HG03439 (cell line): ENCODE measurements around the gene NOL4L.
"Not testable (repeated sequence)": the region's sequence is repeated elsewhere in the genome, so short reads cannot be mapped to it uniquely, and the experiment has no call there.

Experiments
- ATAC-seq: cut with Tn5 transposase; IDR thresholded peaks from one replicate; pipeline ENCODE4 v1.9.1; 2021; ENCODE audit warnings: mild to moderate bottlenecking, moderate library complexity; ENCODE audit not compliant: unreplicated experiment

The NOL4L gene

GRCh38 chr20:32436142-32436861 is 148.8 kb downstream of the NOL4L start:
- ATAC-seq = no peak

- no peak for ATAC-seq
Observed at GRCh38 chr20:32435449-32436107, 149.6 kb downstream of the NOL4L start.

DNA sequence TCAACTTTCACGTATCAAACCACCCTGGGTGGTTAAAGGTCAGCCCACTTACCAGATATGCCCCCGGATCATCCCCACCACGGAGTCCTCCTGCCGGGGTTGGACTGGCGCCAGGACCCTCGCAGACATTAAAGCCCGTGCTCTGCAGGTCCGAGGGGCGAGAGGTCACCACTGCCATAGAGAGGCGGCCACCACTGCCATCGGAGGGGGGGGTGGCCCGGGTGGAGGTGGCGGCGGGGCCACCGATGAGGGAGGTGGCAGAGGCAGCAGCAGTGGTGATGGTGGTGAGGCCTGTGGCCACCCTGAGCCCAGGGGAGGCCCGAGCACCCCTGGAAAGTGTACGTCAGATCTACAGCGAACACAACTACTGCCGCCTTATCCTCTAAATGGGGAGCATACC is 150.7 kb downstream of the NOL4L start:
- ATAC-seq = no peak

DNA sequence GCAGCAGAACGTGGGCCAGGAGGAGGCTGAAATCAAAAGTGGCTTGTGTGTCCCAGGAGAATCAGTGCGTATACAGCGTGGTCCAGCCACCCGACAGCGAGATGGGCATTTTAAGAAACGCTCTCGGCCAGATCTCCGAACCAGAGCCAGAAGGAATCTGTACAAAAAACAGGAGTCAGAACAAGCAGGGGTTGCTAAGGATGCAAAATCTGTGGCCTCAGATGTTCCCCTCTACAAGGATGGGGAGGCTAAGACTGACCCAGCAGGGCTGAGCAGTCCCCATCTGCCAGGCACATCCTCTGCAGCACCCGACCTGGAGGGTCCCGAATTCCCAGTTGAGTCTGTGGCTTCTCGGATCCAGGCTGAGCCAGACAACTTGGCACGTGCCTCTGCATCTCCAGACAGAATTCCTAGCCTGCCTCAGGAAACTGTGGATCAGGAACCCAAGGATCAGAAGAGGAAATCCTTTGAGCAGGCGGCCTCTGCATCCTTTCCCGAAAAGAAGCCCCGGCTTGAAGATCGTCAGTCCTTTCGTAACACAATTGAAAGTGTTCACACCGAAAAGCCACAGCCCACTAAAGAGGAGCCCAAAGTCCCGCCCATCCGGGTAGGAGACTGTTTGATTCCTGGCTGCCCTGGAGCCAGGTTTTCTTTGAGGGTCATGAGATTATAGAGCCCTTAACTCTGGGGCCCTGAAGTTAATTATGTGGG is 151.7 kb downstream of the NOL4L start:
- no peak for ATAC-seq

- ATAC-seq = no peak
Observed at GRCh38 chr20:32432277-32432676, 152.9 kb downstream of the NOL4L start.

DNA sequence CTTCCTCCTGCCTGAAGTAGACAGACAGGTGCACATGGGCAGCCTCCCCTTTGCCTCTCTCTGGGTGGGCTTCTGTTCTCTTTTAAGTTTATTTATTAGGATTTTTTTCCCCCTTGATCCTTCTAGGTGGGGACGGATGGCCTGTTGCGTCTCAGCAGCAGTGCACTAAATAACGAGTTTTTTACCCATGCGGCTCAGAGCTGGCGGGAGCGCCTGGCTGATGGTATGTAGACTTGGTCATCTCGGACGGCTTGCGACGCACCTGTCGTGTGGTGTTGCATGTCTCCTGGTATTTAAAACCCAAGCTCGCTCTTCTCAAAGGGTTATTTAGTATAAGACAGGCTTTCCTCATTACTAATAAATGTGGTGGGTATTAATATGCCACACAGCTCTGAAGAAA is 153.7 kb downstream of the NOL4L start:
- ATAC-seq = no peak

DNA sequence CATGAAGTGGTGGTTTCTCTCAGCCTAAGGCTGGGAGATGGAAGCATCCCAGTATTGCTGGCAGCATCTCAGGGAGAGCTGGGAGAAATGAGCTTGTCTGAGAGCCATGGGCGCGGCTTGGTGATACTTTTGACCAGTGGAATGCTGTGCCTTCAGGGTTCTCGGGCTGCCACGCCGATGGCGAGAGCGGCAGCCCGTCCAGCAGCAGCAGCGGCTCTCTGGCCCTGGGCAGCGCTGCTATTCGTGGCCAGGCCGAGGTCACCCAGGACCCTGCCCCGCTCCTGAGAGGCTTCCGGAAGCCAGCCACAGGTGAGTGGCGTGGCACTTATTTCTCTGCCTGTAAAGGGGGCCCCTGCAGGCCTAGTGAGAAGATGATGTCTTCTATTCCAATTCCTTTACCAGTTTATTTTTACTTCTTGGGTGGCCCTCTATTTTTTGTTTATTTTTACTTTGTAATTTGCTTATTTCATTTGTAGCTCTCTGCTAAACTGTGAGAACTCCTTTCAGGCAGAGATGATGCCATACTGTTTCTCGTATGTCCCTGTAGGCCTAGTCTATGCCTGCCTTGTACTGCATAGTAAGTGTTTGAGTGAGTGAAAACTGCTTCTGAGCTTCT is 155.3 kb downstream of the NOL4L start:
- ATAC-seq = no peak

DNA sequence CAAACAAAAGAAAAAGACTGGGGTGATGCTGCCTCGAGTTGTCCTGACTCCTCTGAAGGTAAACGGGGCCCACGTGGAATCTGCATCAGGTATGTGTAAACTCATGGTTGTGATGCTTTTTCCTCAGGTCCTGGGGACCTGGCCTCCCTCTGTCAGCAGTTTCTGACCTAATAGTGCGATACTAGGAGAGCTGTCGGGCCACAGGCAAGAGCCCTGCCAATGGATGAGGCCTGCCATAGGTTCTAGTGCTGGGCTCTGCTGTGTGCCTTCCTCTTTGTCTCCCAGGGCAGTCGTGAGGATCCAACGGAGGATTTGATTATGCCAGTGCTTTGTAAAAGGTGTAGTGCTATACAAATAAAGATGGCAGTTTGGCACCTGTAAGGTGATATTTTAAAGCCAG is 155.8 kb downstream of the NOL4L start:
- ATAC-seq = no peak

DNA sequence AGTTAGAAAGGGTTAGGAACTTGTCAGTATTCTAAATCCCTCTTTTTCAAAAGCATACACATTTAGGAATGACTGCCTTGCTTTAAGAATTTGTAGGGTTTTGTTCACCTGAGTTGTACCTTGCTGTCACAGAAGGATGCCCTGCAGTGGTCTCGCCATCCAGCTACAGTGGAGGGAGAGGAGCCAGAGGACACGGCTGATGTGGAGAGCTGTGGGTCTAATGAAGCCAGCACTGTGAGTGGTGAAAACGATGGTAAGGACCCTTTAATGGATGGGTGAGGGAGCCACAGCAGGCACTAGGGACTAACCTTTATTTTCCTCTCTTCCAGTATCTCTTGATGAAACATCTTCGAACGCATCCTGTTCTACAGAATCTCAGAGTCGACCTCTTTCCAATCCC is 157.1 kb downstream of the NOL4L start:
- ATAC-seq = no peak

DNA sequence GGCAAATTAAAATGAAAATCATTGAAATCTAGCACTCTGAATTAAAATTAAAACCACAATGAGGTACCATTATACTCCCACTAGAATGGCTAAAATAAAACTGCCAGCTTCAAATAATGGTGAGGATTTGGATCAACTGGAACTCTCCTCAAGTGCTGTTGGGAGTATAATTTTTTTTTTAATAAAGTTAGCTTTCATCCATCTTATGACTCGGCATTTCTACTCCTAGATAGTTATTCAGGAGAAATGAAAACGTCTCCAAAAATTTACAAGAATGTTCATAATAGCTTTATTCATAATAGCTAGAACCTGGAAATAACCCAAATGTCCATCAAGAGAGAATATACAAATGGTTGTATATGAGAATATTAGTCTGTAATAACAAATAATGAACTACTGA is 163.8 kb downstream of the NOL4L start:
- no peak for ATAC-seq

DNA sequence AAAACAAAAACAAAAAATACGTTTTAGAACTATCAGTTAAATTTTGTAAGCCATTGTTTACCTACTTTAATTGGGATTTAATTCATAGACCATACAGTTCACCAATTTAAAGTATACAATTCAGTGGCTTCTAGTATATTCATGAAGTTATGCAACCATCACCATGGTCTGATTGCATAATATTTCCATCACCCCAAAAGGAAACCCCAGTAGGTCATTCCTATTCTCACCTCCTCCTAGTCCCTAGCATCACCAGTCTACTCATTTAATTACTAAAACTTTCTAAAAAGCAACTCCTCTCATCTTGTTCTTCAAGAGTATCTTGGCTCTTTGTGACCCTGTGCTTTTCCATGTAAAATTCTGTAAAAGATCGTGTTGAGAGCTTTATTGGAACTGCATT is 166.8 kb downstream of the NOL4L start:
- ATAC-seq = no peak

DNA sequence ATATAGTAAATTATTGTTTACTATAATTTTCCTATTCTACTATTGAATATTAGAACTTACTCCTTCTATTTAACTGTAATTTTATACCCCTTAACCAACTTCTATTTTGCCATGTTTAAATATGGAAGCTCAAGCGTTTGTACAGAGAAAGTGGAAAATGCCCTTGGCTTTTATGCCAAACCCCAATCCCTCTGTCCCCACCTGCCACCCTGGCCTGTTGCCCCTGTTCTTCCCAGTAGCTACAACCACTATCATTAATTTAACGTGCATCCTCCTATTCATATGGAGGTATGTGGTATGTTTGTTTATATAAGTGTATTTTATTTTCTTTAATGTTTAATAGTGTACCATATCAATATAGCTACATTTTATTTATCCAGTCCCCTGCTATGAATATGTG is 168.9 kb downstream of the NOL4L start:
- no peak for ATAC-seq

- no peak for ATAC-seq
Observed at GRCh38 chr20:32415494-32415893, 169.6 kb downstream of the NOL4L start.

- ATAC-seq = no peak
Observed at GRCh38 chr20:32411955-32412706, 173.0 kb downstream of the NOL4L start.

DNA sequence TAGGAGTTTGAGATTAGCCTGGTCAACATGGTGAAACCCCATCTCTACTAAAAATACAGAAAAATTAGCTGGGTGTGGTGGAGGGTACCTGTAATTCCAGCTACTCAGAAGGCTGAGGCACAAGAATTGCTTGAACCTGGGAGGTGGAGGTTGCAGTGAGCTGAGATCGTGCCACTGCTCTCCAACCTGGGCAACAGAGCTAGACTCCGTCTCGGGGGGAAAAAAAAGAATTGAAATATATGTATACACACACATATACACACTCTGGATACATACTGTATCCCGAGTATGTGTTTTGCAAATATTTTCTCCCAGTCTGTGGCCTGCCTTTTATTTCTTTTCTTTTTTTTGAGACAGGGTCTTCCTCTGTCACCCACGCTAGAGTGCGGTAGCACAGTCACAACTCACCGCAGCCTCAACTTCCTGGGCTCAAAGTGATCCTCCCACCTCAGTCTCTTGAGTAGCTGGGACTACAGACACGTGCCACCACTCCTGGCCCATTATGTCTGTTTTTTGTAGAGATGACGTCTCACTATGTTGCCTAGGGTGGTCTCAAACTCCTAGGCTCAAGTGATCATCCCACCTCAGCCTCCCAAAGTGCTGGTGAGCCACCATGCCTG is 177.9 kb downstream of the NOL4L start:
- ATAC-seq = not testable (repeated sequence)

- ATAC-seq = no peak
Observed at GRCh38 chr20:32406701-32407100, 178.4 kb downstream of the NOL4L start.

- ATAC-seq = no peak
Observed at GRCh38 chr20:32404017-32404416, 181.1 kb downstream of the NOL4L start.

GRCh38 chr20:32400476-32400875 is 184.7 kb downstream of the NOL4L start:
- ATAC-seq = no peak

DNA sequence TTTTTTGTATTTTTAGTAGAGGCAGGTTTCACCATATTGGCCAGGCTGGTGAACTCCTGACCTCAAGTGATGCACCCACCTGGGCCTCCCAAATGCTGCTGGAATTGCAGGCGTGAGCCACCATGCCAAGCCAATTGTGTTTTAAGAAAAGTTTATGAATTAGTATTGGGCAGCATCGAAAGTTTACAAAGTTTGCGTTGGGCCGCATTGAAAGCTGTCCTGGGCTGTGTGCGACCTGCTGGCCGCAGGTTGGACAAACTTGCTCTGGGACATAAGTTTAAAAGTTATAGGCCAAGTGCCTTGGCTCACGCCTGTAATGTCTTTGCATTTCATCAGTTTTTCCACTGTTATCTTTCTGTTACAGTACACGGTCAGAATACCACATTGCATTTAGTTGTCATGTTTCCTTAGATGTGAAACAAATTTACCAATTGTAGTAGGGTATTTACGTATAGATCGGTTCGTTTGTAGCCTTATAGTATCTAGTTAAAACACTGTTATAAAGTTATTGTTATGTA is 187.5 kb downstream of the NOL4L start:
- ATAC-seq = no peak

DNA sequence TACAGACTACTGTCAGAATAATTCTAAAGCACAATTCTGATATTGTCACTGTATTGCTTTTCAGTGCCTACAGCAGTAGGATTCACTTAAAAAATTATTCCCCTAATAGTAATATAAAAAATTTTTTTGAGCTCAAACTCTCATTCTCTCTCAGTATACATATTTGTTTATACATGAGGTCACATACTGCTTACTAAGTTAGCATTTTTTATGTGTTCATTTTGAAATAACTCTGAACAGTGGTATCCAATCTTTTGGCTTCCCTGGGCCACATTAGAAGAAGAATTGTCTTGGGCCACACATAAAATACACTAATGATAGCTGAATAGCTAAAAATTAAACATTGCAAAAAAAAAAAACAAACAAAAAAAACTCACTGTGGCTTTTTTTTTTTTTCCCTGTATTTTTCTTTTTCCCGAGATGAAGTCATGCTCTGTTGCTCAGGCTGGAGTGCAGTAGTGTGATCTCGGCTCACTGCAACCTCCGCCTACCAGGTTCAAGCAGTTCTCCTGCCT is 188.4 kb downstream of the NOL4L start:
- no peak for ATAC-seq
